H1 (cell line): ENCODE data around the gene BCAS3. TPM values are rescaled to one million over a fixed set of nuclear protein-coding genes. Genes with fewer than 3 reads are reported as not detected.

Experiments used
- CTCF ChIA-PET: fragments of 300-600 bp; sonication (Branson Sonifier 250); formaldehyde crosslinking; loops from one replicate; lab custom pipeline; 2021; ENCODE audit not compliant: partially characterized antibody; lab: Charles Lee
- POLR2A ChIA-PET: fragments of 300-600 bp; sonication (Branson Sonifier 250); formaldehyde crosslinking; loops from one replicate; lab custom pipeline; 2021; ENCODE audit warnings: inconsistent platforms; ENCODE audit not compliant: partially characterized antibody; lab: Charles Lee
- DNase-seq, 2 experiments: peaks; one replicate each; pipeline versions ENCODE4 v3.0.0 to v3.0.0-alpha.2; 2010 to 2022; ENCODE audit warnings: low spot score in 2 of 2, low read depth in 1 of 2, mixed read lengths in 1 of 2
- FAIRE-seq: peaks from 2 replicates; lab custom pipeline; 2011; peaks lifted over from hg19 to GRCh38; lab: Jason Lieb, UNC
- H2AFZ ChIP-seq: 2 replicates; pipeline ENCODE4 v1.8.1; 2012; ENCODE audit warnings: low read length, inconsistent platforms
- H2AK5ac ChIP-seq: 2 replicates; pipeline ENCODE4 v1.6.1; 2013; ENCODE audit warnings: low read depth, low read length
- H2BK120ac ChIP-seq: replicated peaks from 2 replicates; pipeline ENCODE3; 2013; ENCODE audit warnings: low read depth, low read length, inconsistent platforms
- H2BK12ac ChIP-seq: 2 replicates; pipeline ENCODE4 v1.6.1; 2013; ENCODE audit warnings: low read depth, low read length
- H2BK15ac ChIP-seq: 2 replicates; pipeline ENCODE4 v1.6.1; 2013; ENCODE audit warnings: low read length
- H2BK20ac ChIP-seq: 2 replicates; pipeline ENCODE4 v1.6.1; 2013; ENCODE audit warnings: low read length
- H2BK5ac ChIP-seq: 2 replicates; pipeline ENCODE4 v1.6.1; 2013; ENCODE audit warnings: low read depth, low read length
- H3K14ac ChIP-seq: 2 replicates; pipeline ENCODE4 v1.6.1; 2013; ENCODE audit warnings: inconsistent platforms; ENCODE audit not compliant: insufficient read length
- H3K18ac ChIP-seq: 2 replicates; pipeline ENCODE4 v1.6.1; 2013; ENCODE audit warnings: low read length; ENCODE audit errors: extremely low read depth
- H3K23ac ChIP-seq: 2 replicates; pipeline ENCODE4 v1.6.1; 2013; ENCODE audit warnings: inconsistent platforms; ENCODE audit not compliant: insufficient read length
- H3K23me2 ChIP-seq: 2 replicates; pipeline ENCODE4 v1.6.1; 2013; ENCODE audit warnings: low read depth, low read length
- H3K27ac ChIP-seq: 2 replicates; pipeline ENCODE4 v1.6.1; 2011; ENCODE audit warnings: low read depth, low read length, inconsistent platforms
- H3K27me3 ChIP-seq, 4 experiments: replicated peaks in 1 of 4; 1 replicate in 1 of 4; 2 replicates in 3 of 4; pipeline versions ENCODE4 v1.6.1 to v1.8.1; 2011 to 2013; ENCODE audit warnings: low read length in 3 of 4, mild to moderate bottlenecking in 3 of 4, inconsistent platforms in 2 of 4, mixed read lengths in 2 of 4, moderate library complexity in 1 of 4; ENCODE audit not compliant: control insufficient read depth in 3 of 4, insufficient read depth in 3 of 4; ENCODE audit errors: extremely low read depth in 1 of 4
- H3K36me3 ChIP-seq, 4 experiments: 2 replicates each; pipeline versions ENCODE4 v1.6.1 to v1.8.1; 2011 to 2013; ENCODE audit warnings: mild to moderate bottlenecking in 4 of 4, low read length in 3 of 4, moderate library complexity in 2 of 4, control low read depth in 1 of 4, inconsistent platforms in 1 of 4; ENCODE audit not compliant: insufficient read depth in 4 of 4, control insufficient read depth in 2 of 4
- H3K4ac ChIP-seq: replicated peaks from 2 replicates; pipeline ENCODE3; 2013; ENCODE audit warnings: low read length, low read depth, mixed read lengths, inconsistent platforms; ENCODE audit not compliant: insufficient read length
- H3K4me1 ChIP-seq, 4 experiments: replicated peaks in 1 of 4; 1 replicate in 1 of 4; 2 replicates in 3 of 4; pipeline versions ENCODE4 v1.6.1 to v1.8.1; 2011 to 2013; ENCODE audit warnings: low read length in 3 of 4, inconsistent platforms in 2 of 4, mixed read lengths in 1 of 4; ENCODE audit not compliant: insufficient read depth in 4 of 4, control insufficient read depth in 3 of 4
- H3K4me2 ChIP-seq, 2 experiments: 2 replicates each; pipeline versions ENCODE4 v1.6.1 to v1.8.1; 2011 to 2013; ENCODE audit warnings: low read depth in 2 of 2, low read length in 2 of 2, control low read depth in 1 of 2, inconsistent platforms in 1 of 2, mild to moderate bottlenecking in 1 of 2; ENCODE audit not compliant: insufficient read depth in 1 of 2
- H3K4me3 ChIP-seq, 4 experiments: fragments of 200-600, 300-600 bp in 1 of 4; sonication (generic), shearing (Covaris generic), sonication (Bioruptor Twin) in 1 of 4; 2 replicates each; pipeline versions ENCODE4 v1.5.1 to v1.8.1; 2011 to 2016; ENCODE audit warnings: low read length in 4 of 4, low read depth in 3 of 4, control low read depth in 2 of 4, inconsistent platforms in 2 of 4, mild to moderate bottlenecking in 2 of 4, mixed read lengths in 1 of 4, moderate library complexity in 1 of 4; ENCODE audit not compliant: insufficient read depth in 2 of 4; ENCODE audit errors: extremely low read depth in 1 of 4
- H3K56ac ChIP-seq: replicated peaks from 2 replicates; pipeline ENCODE3; 2013; ENCODE audit warnings: low read depth, mild to moderate bottlenecking, mixed read lengths, low read length, inconsistent platforms; ENCODE audit not compliant: insufficient read length
- H3K79me1 ChIP-seq: 2 replicates; pipeline ENCODE4 v1.6.1; 2013; ENCODE audit warnings: low read depth, low read length, control low read depth
- H3K79me2 ChIP-seq, 2 experiments: 2 replicates each; pipeline versions ENCODE4 v1.6.1 to v1.8.1; 2012 to 2013; ENCODE audit warnings: low read length in 2 of 2, mild to moderate bottlenecking in 2 of 2, inconsistent platforms in 1 of 2; ENCODE audit not compliant: insufficient read depth in 2 of 2, control insufficient read depth in 1 of 2
- H3K9ac ChIP-seq, 4 experiments: replicated peaks in 1 of 4; 1 replicate in 1 of 4; 2 replicates in 3 of 4; pipeline versions ENCODE4 v1.6.1 to v1.8.1; 2011 to 2013; ENCODE audit warnings: low read depth in 3 of 4, low read length in 3 of 4, control low read depth in 2 of 4, mild to moderate bottlenecking in 2 of 4, moderate library complexity in 2 of 4, inconsistent platforms in 1 of 4; ENCODE audit errors: extremely low read depth in 1 of 4
- H3K9me3 ChIP-seq, 2 experiments: 2 replicates each; pipeline versions ENCODE4 v1.6.1 to v1.8.1; 2012 to 2013; ENCODE audit warnings: mild to moderate bottlenecking in 2 of 2, moderate library complexity in 2 of 2, control low read depth in 1 of 2, inconsistent platforms in 1 of 2, low read depth in 1 of 2, low read length in 1 of 2, mixed read lengths in 1 of 2; ENCODE audit not compliant: insufficient read depth in 2 of 2
- H4K20me1 ChIP-seq, 2 experiments: replicated peaks in 1 of 2; 2 replicates each; pipeline versions ENCODE3 to v1.8.1; 2011 to 2013; ENCODE audit warnings: inconsistent platforms in 2 of 2, low read length in 2 of 2, mild to moderate bottlenecking in 1 of 2; ENCODE audit not compliant: insufficient read depth in 2 of 2, control insufficient read depth in 1 of 2
- H4K5ac ChIP-seq: 2 replicates; pipeline ENCODE4 v1.6.1; 2013; ENCODE audit warnings: low read length, low read depth, mixed read lengths, inconsistent platforms; ENCODE audit not compliant: insufficient read length
- H4K8ac ChIP-seq: 2 replicates; pipeline ENCODE4 v1.8.0; 2013; ENCODE audit warnings: mild to moderate bottlenecking, moderate library complexity, low read length, inconsistent platforms; ENCODE audit not compliant: insufficient read depth; ENCODE audit errors: extremely low read depth
- H4K91ac ChIP-seq: replicated peaks from 2 replicates; pipeline ENCODE3; 2013; ENCODE audit warnings: low read length, mixed read lengths, inconsistent platforms; ENCODE audit not compliant: insufficient read length
- EP300 ChIP-seq, 2 experiments: IDR thresholded peaks; 1 replicate in 1 of 2; 2 replicates in 1 of 2; pipeline ENCODE4 v1.6.1; 2011 to 2012; ENCODE audit warnings: low read depth in 2 of 2, low read length in 2 of 2, mild to moderate bottlenecking in 2 of 2, borderline replicate concordance in 1 of 2, inconsistent platforms in 1 of 2, moderate library complexity in 1 of 2
- TBP ChIP-seq: IDR thresholded peaks from 2 replicates; pipeline ENCODE4 v1.6.1; 2011; ENCODE audit warnings: low read depth, low read length, improper control_type of control experiment
- WGBS, 2 experiments: shearing (Covaris generic) in 1 of 2; methylation state at CpG; one replicate each; pipeline versions ENCODE4 v1.1.6 to v1.1.7; 2013 to 2015; ENCODE audit warnings: low lambda C conversion rate in 2 of 2, mixed read lengths in 2 of 2, inconsistent platforms in 1 of 2, low coverage in 1 of 2, missing lambda C conversion rate in 1 of 2; ENCODE audit not compliant: insufficient replicate concordance in 2 of 2, insufficient coverage in 1 of 2, insufficient read length in 1 of 2; ENCODE audit errors: extremely low coverage in 1 of 2, missing lambda C conversion rate in 1 of 2; 5-methylcytosine and 5-hydroxymethylcytosine counted together
- polyA plus RNA-seq, 7 experiments: library from polyadenylated mRNA; depleted of rRNA in 3 of 7; stranded (reverse) in 5 of 7; unstranded in 2 of 7; fragments of >200 nt in 5 of 7; fragments of 200-250 nt in 2 of 7; gene quantifications; 1 replicate in 5 of 7; 2 replicates in 1 of 7; 4 replicates in 1 of 7; pipeline versions ENCODE4 v1.2.1 to v1.2.3, GENCODE V29; 2011 to 2013; ENCODE audit warnings: missing spikeins in 2 of 7, mixed read lengths in 2 of 7
- total RNA-seq: library from RNA; stranded (reverse); fragmentation: NEBNext Ultra II Directional; extraction: Animal tissue kit (Norgen Biotek cat#: 25700); gene quantifications from 2 replicates; pipeline ENCODE4 v1.2.1, GENCODE V29; 2021

BCAS3 gene
- total and polyA plus RNA-seq, 2 of the 8 experiments (the other 6 are each of a cell fraction or from before 2014, with no cell fraction given), result 9.9 to 13.3 TPM

- WGBS, 2 experiments, result 83% methylated on average over 1 of the region's 1 CpG; no CpG with 5 or more reads in 1 of the 2 experiments
- no peaks in the 10 kb centered on the region for H3K23me2 ChIP-seq
- H4K91ac ChIP-seq, result no peak overlapping the region
- no peak overlapping the region for H3K4me2 ChIP-seq
- H2AFZ ChIP-seq, result no peak overlapping the region
- FAIRE-seq, result no peak
- TF ChIP-seq TBP, result no peak
- TF ChIP-seq EP300 (IDR thresholded peaks at IDR 0.05; ENCODE audit: borderline replicate concordance in 1 of 2, low read depth in 2 of 2, low read length in 2 of 2), result no peak
- TF ChIP-seq, all 59 proteins: peak for 0
- Histone ChIP-seq H3K14ac (no peak overlapping the region), H2BK15ac (no peak overlapping the region), H2BK20ac (no peak overlapping the region), H4K20me1 (no peaks in the 10 kb centered on the region), H2BK120ac (no peak overlapping the region), H2AK5ac (no peak overlapping the region), H3K4ac (no peak overlapping the region), H3K9ac (no peak overlapping the region), H3K36me3 (no peaks in the 10 kb centered on the region; a peak in 1 of 8 replicates), H3K23ac (no peak overlapping the region), H2BK5ac (no peak overlapping the region), H3K9me3 (peaks cover 2 to 7% of the 10 kb centered on the region in 2 experiments; a peak in 1 of 4 replicates), H3K79me1 (no peaks in the 10 kb centered on the region), H4K5ac (no peak overlapping the region), H3K27me3 (no peaks in the 10 kb centered on the region), H3K27ac (no peak overlapping the region), H2BK12ac (no peak overlapping the region), H3K18ac (no peak overlapping the region), H3K4me3 (no peak overlapping the region), H3K79me2 (no peaks in the 10 kb centered on the region), H3K4me1 (no peaks in the 10 kb centered on the region), H4K8ac (no peak overlapping the region), H3K56ac (no peak overlapping the region)
- POLR2A ChIA-PET, result no interaction called here
- CTCF ChIA-PET, result interaction anchor here (1.2 kb wide), 1 partner anchor 258 kb away, joined by 3 read pairs; no protein-coding TSS in a partner anchor
- DNase-seq, result no peak
Observed at GRCh38 chr17:61091096-61091495, 413.4 kb downstream of the BCAS3 start.
